ENCODE data around the gene CFAP43.

DNA sequence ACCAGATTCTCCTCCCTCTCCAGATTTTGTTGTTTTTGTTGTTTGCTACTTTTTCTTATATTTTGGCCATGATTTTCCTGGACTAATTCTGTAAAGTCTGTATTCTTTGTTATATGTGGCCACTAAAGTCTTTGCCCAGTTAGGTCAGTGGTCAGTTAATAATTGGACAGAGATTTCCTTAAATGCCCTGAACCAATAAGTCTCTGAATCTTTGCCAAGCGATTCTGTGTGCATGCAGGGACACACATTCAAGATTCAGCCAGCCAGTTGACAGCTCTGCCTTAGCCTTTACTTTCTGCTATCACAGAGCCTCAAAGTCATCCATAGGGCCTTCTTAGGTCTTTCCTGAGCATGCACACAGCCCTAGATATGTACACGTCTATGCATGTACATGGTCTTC is 135.5 kb downstream of the CFAP43 start:
- TF ChIP-seq RXRA (IDR thresholded peaks at IDR 0.05) = peak in 1 of 2 donors; percentile 51
- TF ChIP-seq, protein P1, sequence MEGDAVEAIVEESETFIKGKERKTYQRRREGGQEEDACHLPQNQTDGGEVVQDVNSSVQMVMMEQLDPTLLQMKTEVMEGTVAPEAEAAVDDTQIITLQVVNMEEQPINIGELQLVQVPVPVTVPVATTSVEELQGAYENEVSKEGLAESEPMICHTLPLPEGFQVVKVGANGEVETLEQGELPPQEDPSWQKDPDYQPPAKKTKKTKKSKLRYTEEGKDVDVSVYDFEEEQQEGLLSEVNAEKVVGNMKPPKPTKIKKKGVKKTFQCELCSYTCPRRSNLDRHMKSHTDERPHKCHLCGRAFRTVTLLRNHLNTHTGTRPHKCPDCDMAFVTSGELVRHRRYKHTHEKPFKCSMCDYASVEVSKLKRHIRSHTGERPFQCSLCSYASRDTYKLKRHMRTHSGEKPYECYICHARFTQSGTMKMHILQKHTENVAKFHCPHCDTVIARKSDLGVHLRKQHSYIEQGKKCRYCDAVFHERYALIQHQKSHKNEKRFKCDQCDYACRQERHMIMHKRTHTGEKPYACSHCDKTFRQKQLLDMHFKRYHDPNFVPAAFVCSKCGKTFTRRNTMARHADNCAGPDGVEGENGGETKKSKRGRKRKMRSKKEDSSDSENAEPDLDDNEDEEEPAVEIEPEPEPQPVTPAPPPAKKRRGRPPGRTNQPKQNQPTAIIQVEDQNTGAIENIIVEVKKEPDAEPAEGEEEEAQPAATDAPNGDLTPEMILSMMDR (IDR thresholded peaks at IDR 0.05; ENCODE audit: low read depth, low read length, missing input control) = no peak
- TF ChIP-seq JUND (IDR thresholded peaks at IDR 0.05) = peak in 1 of 2 donors; percentile 19
- TF ChIP-seq, protein P2, sequence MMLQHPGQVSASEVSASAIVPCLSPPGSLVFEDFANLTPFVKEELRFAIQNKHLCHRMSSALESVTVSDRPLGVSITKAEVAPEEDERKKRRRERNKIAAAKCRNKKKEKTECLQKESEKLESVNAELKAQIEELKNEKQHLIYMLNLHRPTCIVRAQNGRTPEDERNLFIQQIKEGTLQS (IDR thresholded peaks at IDR 0.05) = no peak

Data from liver (tissue), 3 donors.